ENCODE data around the gene IFNA2. TPM values are rescaled to one million over a fixed set of nuclear protein-coding genes. Genes with fewer than 3 reads are reported as not detected.

IFNA2 gene
- total RNA-seq, 3 donors from 2014 or later (not counting 1 experiment from before 2014, with no cell fraction given) = not detected

DNA sequence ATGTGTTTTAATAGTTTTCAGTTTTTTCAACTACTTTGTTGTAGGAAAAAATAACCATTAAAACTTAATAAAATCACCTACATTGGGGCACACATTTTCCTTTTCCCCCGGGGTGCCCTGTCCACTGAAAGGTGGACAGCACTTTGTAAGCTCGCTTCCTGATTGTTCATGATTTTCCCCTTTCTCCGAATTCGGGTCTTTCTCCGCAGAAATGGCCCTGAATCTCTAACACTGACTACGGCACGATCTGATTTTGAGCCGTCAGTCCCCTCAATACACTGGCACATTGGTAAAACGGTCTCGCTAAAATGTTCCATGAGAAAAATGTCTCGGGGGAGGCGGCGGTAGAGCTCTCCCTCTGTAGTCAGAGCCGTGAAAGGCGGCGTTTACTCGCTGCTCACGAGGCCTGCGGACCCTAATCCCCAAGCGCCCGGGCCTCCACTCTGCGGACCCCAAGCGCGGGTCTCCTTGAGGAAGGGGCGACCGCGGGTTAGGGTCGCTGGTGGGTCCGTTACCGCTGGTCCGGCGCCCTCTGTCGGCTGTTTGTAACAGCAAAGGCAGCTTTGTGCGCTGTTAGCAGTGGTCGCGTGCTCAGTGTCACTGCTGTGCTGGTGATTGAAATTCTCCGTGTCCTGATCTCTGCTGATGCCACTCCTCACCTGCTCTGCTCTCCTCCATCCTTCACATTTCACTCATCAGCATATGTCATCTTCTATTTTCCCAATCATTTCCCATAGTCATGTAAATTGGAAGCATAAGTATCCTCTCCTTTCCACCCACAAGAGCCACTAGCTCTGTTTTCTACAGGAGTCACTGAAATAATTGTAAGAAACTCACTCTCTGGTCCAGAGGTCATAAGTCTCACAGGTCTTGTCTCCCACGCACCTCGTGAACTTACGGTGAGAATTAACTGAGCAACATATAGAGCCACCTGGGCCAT lies 10.8 kb upstream of the IFNA2 start:
- Mint-ChIP-seq H3K27ac (peak overlapping the region in 1 of 2 donors; percentile 14), H3K9me3 (no peaks in the 10 kb centered on the region), H3K36me3 (no peaks in the 10 kb centered on the region), H3K4me3 (peak overlapping the region; percentile 56), H3K4me1 (peaks cover 10% of the 10 kb centered on the region in 2 donors), H3K27me3 (ENCODE audit: low read depth in 2 of 2) (peaks cover 56 to 79% of the 10 kb centered on the region in 2 donors)
- Histone ChIP-seq H3K36me3 (ENCODE audit: control insufficient read depth, insufficient read depth, low read length) (no peaks in the 10 kb centered on the region), H3K27ac (ENCODE audit: low read length) (no peak overlapping the region), H3K27me3 (ENCODE audit: control insufficient read depth, insufficient read depth, low read length) (peaks cover 27% of the 10 kb centered on the region), H3K4me3 (ENCODE audit: low read length) (peak overlapping the region; percentile 15), H3K9me3 (ENCODE audit: control insufficient read depth, insufficient read depth, low read length) (no peaks in the 10 kb centered on the region), H3K4me1 (ENCODE audit: control insufficient read depth, insufficient read depth, low read length) (peaks cover 8% of the 10 kb centered on the region)
- 5% methylated on average over 39 of the region's 40 CpGs for WGBS (ENCODE audit: insufficient coverage)
- ATAC-seq (peak; percentile 65 to 84 (median 77)), DNase-seq (peak; percentile 47 to 77)
- TF ChIP-seq, protein P1, sequence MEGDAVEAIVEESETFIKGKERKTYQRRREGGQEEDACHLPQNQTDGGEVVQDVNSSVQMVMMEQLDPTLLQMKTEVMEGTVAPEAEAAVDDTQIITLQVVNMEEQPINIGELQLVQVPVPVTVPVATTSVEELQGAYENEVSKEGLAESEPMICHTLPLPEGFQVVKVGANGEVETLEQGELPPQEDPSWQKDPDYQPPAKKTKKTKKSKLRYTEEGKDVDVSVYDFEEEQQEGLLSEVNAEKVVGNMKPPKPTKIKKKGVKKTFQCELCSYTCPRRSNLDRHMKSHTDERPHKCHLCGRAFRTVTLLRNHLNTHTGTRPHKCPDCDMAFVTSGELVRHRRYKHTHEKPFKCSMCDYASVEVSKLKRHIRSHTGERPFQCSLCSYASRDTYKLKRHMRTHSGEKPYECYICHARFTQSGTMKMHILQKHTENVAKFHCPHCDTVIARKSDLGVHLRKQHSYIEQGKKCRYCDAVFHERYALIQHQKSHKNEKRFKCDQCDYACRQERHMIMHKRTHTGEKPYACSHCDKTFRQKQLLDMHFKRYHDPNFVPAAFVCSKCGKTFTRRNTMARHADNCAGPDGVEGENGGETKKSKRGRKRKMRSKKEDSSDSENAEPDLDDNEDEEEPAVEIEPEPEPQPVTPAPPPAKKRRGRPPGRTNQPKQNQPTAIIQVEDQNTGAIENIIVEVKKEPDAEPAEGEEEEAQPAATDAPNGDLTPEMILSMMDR (IDR thresholded peaks at IDR 0.05) = peak; percentile 75
- intact Hi-C loops (cut with micrococcal nuclease) = loop anchor here (1.0 kb wide), 1 partner anchor 70 kb away; no protein-coding TSS in a partner anchor

DNA sequence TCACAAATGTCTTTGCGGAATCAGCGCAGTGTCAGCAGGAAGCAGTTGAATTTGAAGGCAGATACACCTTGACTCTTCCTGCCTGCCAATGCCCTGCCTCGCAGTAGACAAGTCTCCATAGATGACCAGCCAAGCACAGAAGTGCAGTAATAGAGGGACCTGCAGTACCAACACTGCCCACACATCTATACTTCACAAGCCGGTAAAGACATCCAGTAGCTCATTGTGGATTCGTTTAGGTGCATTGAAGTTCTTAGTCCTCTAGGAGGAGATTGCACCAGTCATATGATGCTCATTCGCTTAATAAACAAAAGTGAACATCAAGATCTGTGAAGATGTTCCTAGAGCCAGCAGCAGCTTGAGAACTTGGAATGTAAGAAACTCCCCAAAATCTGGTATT lies 7.1 kb upstream of the IFNA2 start:
- peak in 1 of 2 donors; percentile 38 for DNase-seq
- H3K36me3 Mint-ChIP-seq = no peaks in the 10 kb centered on the region
- no peaks in the 10 kb centered on the region for H3K9me3 Mint-ChIP-seq
- TF ChIP-seq, protein P1 (IDR thresholded peaks at IDR 0.05) = no peak
- no peak overlapping the region for H3K4me3 Mint-ChIP-seq
- no peak overlapping the region for H3K4me3 ChIP-seq (ENCODE audit: low read length)
- H3K9me3 ChIP-seq (ENCODE audit: control insufficient read depth, insufficient read depth, low read length) = no peaks in the 10 kb centered on the region
- intact Hi-C loops (cut with micrococcal nuclease) = no loop called here
- peaks cover 40% of the 10 kb centered on the region for H3K27me3 ChIP-seq (ENCODE audit: control insufficient read depth, insufficient read depth, low read length)
- peak; percentile 43 to 63 (median 60) for ATAC-seq
- no peak overlapping the region for H3K27ac Mint-ChIP-seq
- H3K4me1 Mint-ChIP-seq = peaks cover 10% of the 10 kb centered on the region in 2 donors
- H3K27ac ChIP-seq (ENCODE audit: low read length) = no peak overlapping the region
- H3K4me1 ChIP-seq (ENCODE audit: control insufficient read depth, insufficient read depth, low read length) = peaks cover 8% of the 10 kb centered on the region
- peaks cover 63 to 78% of the 10 kb centered on the region in 2 donors for H3K27me3 Mint-ChIP-seq (ENCODE audit: low read depth in 2 of 2)
- 82% methylated on average over 6 of the region's 6 CpGs for WGBS (ENCODE audit: insufficient coverage)
- H3K36me3 ChIP-seq (ENCODE audit: control insufficient read depth, insufficient read depth, low read length) = no peaks in the 10 kb centered on the region

DNA sequence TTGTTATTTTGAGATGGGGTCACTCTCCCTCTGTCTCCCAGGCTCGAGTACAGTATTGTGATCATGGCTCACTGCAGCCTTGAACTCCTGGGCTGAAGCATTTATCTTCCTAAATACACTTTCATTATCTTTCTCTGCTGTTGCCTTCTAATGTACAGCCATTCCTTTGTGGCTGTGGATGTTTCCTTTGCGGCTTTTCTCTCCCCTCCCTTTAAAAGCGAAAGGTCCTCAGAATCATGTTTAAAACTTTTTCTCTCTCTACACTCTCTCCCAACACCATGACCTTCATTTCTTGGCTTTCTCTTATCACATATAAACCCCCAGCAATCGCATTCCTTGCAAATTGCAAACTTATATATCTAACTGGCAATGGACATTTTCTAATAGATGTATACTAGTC lies 1.6 kb downstream of the IFNA2 start:
- DNase-seq (no peak), ATAC-seq (no peak)
- WGBS (ENCODE audit: insufficient coverage) = 61% methylated on average over 3 of the region's 4 CpGs
- no peaks in the 10 kb centered on the region for H3K9me3 ChIP-seq (ENCODE audit: control insufficient read depth, insufficient read depth, low read length)
- no peak overlapping the region for H3K4me3 ChIP-seq (ENCODE audit: low read length)
- peaks cover 9% of the 10 kb centered on the region for H3K4me1 ChIP-seq (ENCODE audit: control insufficient read depth, insufficient read depth, low read length)
- TF ChIP-seq, protein P1 (IDR thresholded peaks at IDR 0.05) = no peak
- H3K36me3 ChIP-seq (ENCODE audit: control insufficient read depth, insufficient read depth, low read length) = no peaks in the 10 kb centered on the region
- peaks cover 14% of the 10 kb centered on the region for H3K27me3 ChIP-seq (ENCODE audit: control insufficient read depth, insufficient read depth, low read length)
- H3K27me3 Mint-ChIP-seq (ENCODE audit: low read depth in 2 of 2) = peaks cover 30 to 35% of the 10 kb centered on the region in 2 donors
- no peak overlapping the region for H3K27ac Mint-ChIP-seq
- H3K36me3 Mint-ChIP-seq = no peaks in the 10 kb centered on the region
- H3K9me3 Mint-ChIP-seq = no peaks in the 10 kb centered on the region
- intact Hi-C loops (cut with micrococcal nuclease) = no loop called here
- no peak overlapping the region for H3K27ac ChIP-seq (ENCODE audit: low read length)
- H3K4me3 Mint-ChIP-seq = no peak overlapping the region
- H3K4me1 Mint-ChIP-seq = peaks cover 5 to 15% of the 10 kb centered on the region in 2 donors

Data from natural killer cell (primary cell).